Endodermal cell (in vitro differentiated cells): ENCODE results near the gene ADGRD2. TPM values are rescaled to one million over a fixed set of nuclear protein-coding genes. Genes with fewer than 3 reads are reported as not detected.

Source experiments
- DNase-seq: peaks from one replicate; pipeline ENCODE4 v3.0.0-alpha.2; 2017
- H3K27ac ChIP-seq: 2 replicates; pipeline ENCODE4 v1.5.1; 2013; ENCODE audit warnings: mild to moderate bottlenecking, low read depth, low read length, moderate library complexity
- H3K27me3 ChIP-seq: 2 replicates; pipeline ENCODE4 v1.6.1; 2013; ENCODE audit warnings: mild to moderate bottlenecking, low read length, moderate library complexity; ENCODE audit not compliant: insufficient read depth, control insufficient read depth, poor library complexity, severe bottlenecking
- H3K36me3 ChIP-seq: 2 replicates; pipeline ENCODE4 v1.7.0; 2013; ENCODE audit warnings: mild to moderate bottlenecking, low read length, moderate library complexity; ENCODE audit not compliant: control insufficient read depth, insufficient read depth
- H3K4me1 ChIP-seq: one replicate; pipeline ENCODE4 v1.7.0; 2013; ENCODE audit warnings: low read length; ENCODE audit not compliant: control insufficient read depth, insufficient read depth
- H3K4me3 ChIP-seq: 2 replicates; pipeline ENCODE4 v1.5.1; 2013; ENCODE audit warnings: mild to moderate bottlenecking, low read length, moderate library complexity
- H3K9ac ChIP-seq: 2 replicates; pipeline ENCODE4 v1.6.1; 2013; ENCODE audit warnings: mild to moderate bottlenecking, low read length, moderate library complexity; ENCODE audit not compliant: poor library complexity, severe bottlenecking; ENCODE audit errors: extremely low read depth
- H3K9me3 ChIP-seq: 2 replicates; pipeline ENCODE4 v1.6.1; 2013; ENCODE audit warnings: mild to moderate bottlenecking, low read length, moderate library complexity; ENCODE audit not compliant: control insufficient read depth
- H3K27ac Mint-ChIP-seq: 2 replicates; pipeline ENCODE4 v1.8.0; 2020; ENCODE audit warnings: mixed read lengths
- H3K27me3 Mint-ChIP-seq: 2 replicates; pipeline ENCODE4 v1.8.0; 2021; ENCODE audit warnings: mild to moderate bottlenecking, mixed read lengths; ENCODE audit not compliant: insufficient read depth
- H3K36me3 Mint-ChIP-seq: 2 replicates; pipeline ENCODE4 v1.8.0; 2020; ENCODE audit warnings: low read depth, mixed read lengths
- H3K4me1 Mint-ChIP-seq: 2 replicates; pipeline ENCODE4 v1.8.0; 2020; ENCODE audit warnings: mixed read lengths
- H3K4me3 Mint-ChIP-seq: 2 replicates; pipeline ENCODE4 v1.8.0; 2020; ENCODE audit warnings: mild to moderate bottlenecking, moderate library complexity, mixed read lengths
- H3K9me3 Mint-ChIP-seq: 2 replicates; pipeline ENCODE4 v1.8.0; 2020; ENCODE audit warnings: mild to moderate bottlenecking, mixed read lengths
- WGBS, 2 experiments: methylation state at CpG; one replicate each; pipeline versions ENCODE4 v1.1.5 to v1.1.7; 2013; ENCODE audit warnings: missing lambda C conversion rate in 2 of 2, mixed read lengths in 1 of 2; ENCODE audit not compliant: insufficient coverage in 1 of 2, insufficient read length in 1 of 2; 5-methylcytosine and 5-hydroxymethylcytosine counted together
- total RNA-seq, 2 donors: library from RNA; stranded (reverse); fragmentation: NEBNext Ultra II Directional in 1 of 2; extraction: Animal tissue kit (Norgen Biotek cat#: 25700) in 1 of 2; gene quantifications; 2 replicates in 1 of 2; 3 replicates in 1 of 2; pipeline ENCODE4 v1.2.1, GENCODE V29; 2021
- TF ChIP-seq, protein P1 (sequence below): fragments of 200-600 bp; sonication (generic); conservative IDR thresholded peaks from 2 replicates; pipeline ENCODE4 v1.5.0; 2021; ENCODE audit warnings: antibody characterized with exemption, mild to moderate bottlenecking

The ADGRD2 gene
- total RNA-seq, 2 donors from 2014 or later, result 0.33 to 0.40 TPM

DNA sequence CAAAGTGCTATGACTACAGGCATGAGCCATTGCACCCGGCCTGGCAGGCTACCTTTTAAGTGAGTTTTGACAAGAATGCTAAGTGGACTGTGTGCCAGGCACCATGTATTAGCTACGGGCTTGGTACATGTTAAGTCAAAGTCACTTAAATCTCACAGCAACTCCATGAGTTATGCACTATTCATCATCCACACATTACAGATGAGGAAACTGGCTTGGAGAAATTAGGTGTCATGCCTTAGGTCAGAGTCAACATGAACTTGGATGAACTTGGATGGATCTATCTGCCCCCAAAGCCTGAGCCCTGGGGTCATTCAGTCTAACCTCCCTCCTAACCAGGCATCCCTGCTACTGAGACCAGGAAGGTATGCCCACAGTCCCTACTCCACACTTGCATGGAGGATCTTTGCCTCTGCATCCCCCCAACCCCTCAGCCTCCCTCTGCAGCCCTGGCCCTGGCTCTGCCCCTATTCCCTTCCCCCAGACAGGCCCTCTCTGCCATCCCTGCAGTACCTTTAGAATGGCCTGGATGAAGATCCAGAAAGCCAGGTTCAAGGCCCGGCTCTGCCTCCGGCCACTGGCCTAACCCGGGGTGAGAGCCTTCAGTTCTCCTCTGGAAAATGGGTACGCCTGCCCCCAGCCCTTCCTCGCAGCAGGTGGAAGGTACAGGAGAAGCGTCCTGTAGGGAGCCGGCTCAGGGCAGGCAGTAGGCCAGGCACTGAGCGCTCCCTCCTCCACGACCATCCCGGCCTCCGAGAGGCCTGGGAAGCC lies 685 bp upstream of the ADGRD2 start:
- H3K4me3 Mint-ChIP-seq, result no peak overlapping the region
- peaks cover 37% of the 10 kb centered on the region for H3K27me3 Mint-ChIP-seq
- WGBS, 2 experiments, result 93 to 98% methylated on average over 6 to 13 of the region's 13 CpGs

DNA sequence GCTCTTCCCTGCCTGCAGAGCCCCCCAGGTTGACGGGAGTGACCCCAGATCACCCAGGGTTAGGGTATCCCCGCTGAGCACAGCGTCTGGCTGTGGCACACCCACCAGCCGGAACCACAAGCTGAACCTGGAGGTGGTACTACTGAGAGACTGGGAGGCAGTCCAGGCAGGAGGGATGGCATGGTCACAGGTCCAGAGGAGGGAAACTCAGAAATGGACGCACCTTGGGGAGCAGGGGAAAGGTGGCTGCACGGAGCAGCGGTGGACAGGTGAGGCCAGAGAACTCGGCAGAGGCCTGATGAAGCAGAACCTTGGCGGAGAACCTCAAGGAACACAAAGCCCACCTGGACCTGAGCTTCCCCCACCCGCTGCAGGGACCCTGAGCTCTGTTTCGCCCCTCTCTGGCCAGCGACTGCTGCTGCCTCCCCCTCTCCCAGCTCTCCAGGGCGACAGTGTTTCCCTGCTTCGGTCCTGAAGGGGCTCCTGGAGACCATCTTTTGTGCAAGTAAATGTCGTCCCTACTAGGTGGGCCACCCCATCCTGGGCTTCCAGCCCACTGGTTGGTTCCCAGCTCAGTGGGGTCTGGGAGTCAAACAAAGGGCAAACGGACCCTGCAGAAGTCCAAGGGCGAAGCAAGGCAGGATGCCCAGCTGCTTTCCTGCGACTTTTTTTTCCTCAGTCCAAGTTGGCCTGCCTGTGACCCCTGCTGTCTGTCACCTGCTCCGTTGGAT lies 845 bp downstream of the ADGRD2 start:
- Mint-ChIP-seq H3K4me3 (peak overlapping the region; percentile 52), H3K27me3 (peaks cover 39% of the 10 kb centered on the region), H3K9me3 (no peaks in the 10 kb centered on the region), H3K36me3 (no peaks in the 10 kb centered on the region), H3K27ac (no peak overlapping the region), H3K4me1 (peaks cover 8% of the 10 kb centered on the region)
- Histone ChIP-seq H3K36me3 (no peaks in the 10 kb centered on the region), H3K9ac (no peak overlapping the region), H3K4me1 (peaks cover 6% of the 10 kb centered on the region), H3K27ac (no peak overlapping the region), H3K27me3 (peaks cover 37% of the 10 kb centered on the region), H3K4me3 (peak overlapping the region; percentile 66), H3K9me3 (no peaks in the 10 kb centered on the region)
- TF ChIP-seq, protein P1, sequence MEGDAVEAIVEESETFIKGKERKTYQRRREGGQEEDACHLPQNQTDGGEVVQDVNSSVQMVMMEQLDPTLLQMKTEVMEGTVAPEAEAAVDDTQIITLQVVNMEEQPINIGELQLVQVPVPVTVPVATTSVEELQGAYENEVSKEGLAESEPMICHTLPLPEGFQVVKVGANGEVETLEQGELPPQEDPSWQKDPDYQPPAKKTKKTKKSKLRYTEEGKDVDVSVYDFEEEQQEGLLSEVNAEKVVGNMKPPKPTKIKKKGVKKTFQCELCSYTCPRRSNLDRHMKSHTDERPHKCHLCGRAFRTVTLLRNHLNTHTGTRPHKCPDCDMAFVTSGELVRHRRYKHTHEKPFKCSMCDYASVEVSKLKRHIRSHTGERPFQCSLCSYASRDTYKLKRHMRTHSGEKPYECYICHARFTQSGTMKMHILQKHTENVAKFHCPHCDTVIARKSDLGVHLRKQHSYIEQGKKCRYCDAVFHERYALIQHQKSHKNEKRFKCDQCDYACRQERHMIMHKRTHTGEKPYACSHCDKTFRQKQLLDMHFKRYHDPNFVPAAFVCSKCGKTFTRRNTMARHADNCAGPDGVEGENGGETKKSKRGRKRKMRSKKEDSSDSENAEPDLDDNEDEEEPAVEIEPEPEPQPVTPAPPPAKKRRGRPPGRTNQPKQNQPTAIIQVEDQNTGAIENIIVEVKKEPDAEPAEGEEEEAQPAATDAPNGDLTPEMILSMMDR, result no peak
- WGBS, 2 experiments, result 64 to 70% methylated on average over 14 to 19 of the region's 19 CpGs
- peak; percentile 63 for DNase-seq

More for the DNA sequence above, 685 bp upstream of the ADGRD2 start:
- no peak overlapping the region for H3K27ac Mint-ChIP-seq
- H3K4me1 ChIP-seq, result peaks cover 6% of the 10 kb centered on the region
- H3K27ac ChIP-seq, result no peak overlapping the region
- H3K4me3 ChIP-seq, result no peak overlapping the region
- no peaks in the 10 kb centered on the region for H3K36me3 ChIP-seq
- no peaks in the 10 kb centered on the region for H3K9me3 ChIP-seq
- H3K9me3 Mint-ChIP-seq, result no peaks in the 10 kb centered on the region
- H3K36me3 Mint-ChIP-seq, result no peaks in the 10 kb centered on the region
- TF ChIP-seq, protein P1, result no peak
- H3K27me3 ChIP-seq, result peaks cover 37% of the 10 kb centered on the region
- DNase-seq, result no peak
- H3K4me1 Mint-ChIP-seq, result peaks cover 8% of the 10 kb centered on the region
- H3K9ac ChIP-seq, result no peak overlapping the region

DNA sequence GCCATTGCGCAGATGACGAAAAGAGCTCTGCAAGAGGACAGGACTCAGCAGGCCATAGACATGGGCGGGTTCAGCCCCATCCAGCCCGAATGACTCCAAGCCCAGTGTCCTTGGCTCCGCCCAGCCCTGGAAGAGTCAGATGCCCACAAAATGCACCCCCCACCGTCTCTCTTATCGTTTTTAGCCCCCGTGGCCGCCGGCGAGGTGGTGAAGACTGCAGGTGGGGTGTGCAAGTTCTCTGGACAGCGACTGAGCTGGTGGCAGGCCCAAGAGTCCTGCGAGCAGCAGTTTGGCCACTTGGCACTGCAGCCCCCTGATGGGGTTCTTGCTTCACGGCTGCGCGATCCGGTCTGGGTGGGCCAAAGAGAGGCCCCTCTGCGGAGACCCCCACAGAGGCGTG lies 2.1 kb downstream of the ADGRD2 start:
- TF ChIP-seq, protein P1, result no peak
- Mint-ChIP-seq H3K27me3 (peaks cover 39% of the 10 kb centered on the region), H3K4me1 (peaks cover 6% of the 10 kb centered on the region), H3K4me3 (no peak overlapping the region), H3K27ac (no peak overlapping the region), H3K36me3 (no peaks in the 10 kb centered on the region), H3K9me3 (no peaks in the 10 kb centered on the region)
- Histone ChIP-seq H3K4me3 (no peak overlapping the region), H3K27me3 (peaks cover 37% of the 10 kb centered on the region), H3K9me3 (no peaks in the 10 kb centered on the region), H3K4me1 (peaks cover 6% of the 10 kb centered on the region), H3K9ac (no peak overlapping the region), H3K27ac (no peak overlapping the region), H3K36me3 (no peaks in the 10 kb centered on the region)
- 92% methylated on average over 11 to 19 of the region's 19 CpGs for WGBS, 2 experiments
- peak; percentile 47 for DNase-seq
